OCI-LY1 (cell line): ENCODE measurements around the gene KIAA1755.

ENCODE experiments used
- EZH2 ChIP-seq: fragments of 200-600 bp; sonication (generic), shearing (Covaris generic); IDR thresholded peaks from 2 replicates; pipeline ENCODE4 v1.8.0; 2017; ENCODE audit warnings: borderline replicate concordance, mixed run types, mild to moderate bottlenecking, antibody characterized with exemption, low read length, moderate library complexity, mixed read lengths
- TF ChIP-seq, protein P1 (sequence below): fragments of 200-600 bp; sonication (generic), shearing (Covaris generic); IDR thresholded peaks from 2 replicates; pipeline ENCODE4 v1.5.1; 2017; ENCODE audit warnings: mild to moderate bottlenecking, antibody characterized with exemption, low read length, moderate library complexity, mixed read lengths

DNA sequence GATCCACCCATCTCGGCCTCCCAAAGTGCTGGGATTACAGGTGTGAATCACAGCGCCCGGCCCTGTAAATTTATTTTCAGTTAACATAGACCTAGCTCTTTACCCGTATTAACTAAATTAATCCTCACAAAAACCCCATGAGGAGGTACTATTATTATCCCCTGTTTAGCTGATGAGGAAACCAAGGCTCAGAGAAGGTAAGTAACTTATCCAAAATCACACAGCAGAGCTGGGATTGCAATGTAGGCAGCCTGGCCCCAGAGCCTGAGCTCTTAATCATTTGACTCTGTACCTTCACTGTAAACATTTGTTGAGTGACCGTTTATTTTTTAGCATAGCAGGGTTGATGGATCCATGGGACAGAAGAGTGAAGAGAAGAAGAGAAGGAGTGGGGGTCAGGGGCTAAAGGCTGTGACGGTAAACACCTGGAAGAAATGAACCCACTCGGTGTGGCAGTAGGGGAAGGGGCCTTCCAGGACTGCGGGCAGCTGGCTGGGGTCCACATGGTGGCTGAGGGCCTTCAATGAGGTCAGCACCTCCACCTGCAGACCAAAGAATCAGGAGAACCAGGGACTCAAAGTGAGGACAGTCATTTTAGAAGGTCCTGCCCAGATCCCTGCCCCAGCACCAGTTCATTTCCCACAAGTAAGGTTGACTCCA is 35.2 kb downstream of the KIAA1755 start:
- TF ChIP-seq, protein P1, sequence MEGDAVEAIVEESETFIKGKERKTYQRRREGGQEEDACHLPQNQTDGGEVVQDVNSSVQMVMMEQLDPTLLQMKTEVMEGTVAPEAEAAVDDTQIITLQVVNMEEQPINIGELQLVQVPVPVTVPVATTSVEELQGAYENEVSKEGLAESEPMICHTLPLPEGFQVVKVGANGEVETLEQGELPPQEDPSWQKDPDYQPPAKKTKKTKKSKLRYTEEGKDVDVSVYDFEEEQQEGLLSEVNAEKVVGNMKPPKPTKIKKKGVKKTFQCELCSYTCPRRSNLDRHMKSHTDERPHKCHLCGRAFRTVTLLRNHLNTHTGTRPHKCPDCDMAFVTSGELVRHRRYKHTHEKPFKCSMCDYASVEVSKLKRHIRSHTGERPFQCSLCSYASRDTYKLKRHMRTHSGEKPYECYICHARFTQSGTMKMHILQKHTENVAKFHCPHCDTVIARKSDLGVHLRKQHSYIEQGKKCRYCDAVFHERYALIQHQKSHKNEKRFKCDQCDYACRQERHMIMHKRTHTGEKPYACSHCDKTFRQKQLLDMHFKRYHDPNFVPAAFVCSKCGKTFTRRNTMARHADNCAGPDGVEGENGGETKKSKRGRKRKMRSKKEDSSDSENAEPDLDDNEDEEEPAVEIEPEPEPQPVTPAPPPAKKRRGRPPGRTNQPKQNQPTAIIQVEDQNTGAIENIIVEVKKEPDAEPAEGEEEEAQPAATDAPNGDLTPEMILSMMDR: no peak
- no peak for TF ChIP-seq EZH2
